ENCODE data around the gene WWC2. TPM values are rescaled to one million over a fixed set of nuclear protein-coding genes. Genes with fewer than 3 reads are reported as not detected.

The WWC2 gene
- total and polyA plus RNA-seq, 2 experiments from 2014 or later = 19.3 to 24.7 TPM

DNA sequence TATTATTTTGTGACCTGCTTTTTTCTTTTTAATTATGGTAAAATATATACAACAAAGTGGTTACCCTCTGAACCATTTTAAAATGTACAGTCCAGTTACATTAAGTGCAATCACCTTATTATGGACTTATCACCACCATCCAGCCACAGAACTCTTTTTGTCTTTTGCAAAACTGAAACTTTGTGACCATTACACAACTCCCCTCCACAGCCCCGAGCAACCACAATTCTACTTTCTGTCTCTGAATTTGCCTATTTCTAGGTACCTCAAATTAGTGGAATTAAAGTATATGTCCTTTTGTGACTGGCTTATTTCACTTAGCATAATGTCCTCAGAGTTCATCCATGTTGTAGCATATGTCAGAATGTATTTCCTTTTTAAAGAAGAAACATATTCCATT lies 39.3 kb upstream of the WWC2 start:
- no peak overlapping the region for H3K4me3 ChIP-seq
- 93% methylated on average over 1 of the region's 1 CpG for WGBS (ENCODE audit: low lambda C conversion rate, missing lambda C conversion rate)
- H3K79me2 ChIP-seq = no peaks in the 10 kb centered on the region
- H4K20me1 ChIP-seq (ENCODE audit: insufficient read depth, poor library complexity, severe bottlenecking) = no peaks in the 10 kb centered on the region
- no peak overlapping the region for H3K4me2 ChIP-seq
- H3K9me2 ChIP-seq (replicated peaks; ENCODE audit: insufficient read depth) = no peaks in the 10 kb centered on the region
- H3K36me3 ChIP-seq (replicated peaks; ENCODE audit: insufficient read depth, low read depth) = no peaks in the 10 kb centered on the region
- no peak for DNase-seq (ENCODE audit: low spot score)
- no peak overlapping the region for H3K27ac ChIP-seq
- H2AFZ ChIP-seq = no peak overlapping the region
- no peaks in the 10 kb centered on the region for H3K9me3 ChIP-seq (ENCODE audit: low read depth)
- no peaks in the 10 kb centered on the region for H3K27me3 ChIP-seq
- TF ChIP-seq CTCF (IDR thresholded peaks at IDR 0.05; ENCODE audit: poor library complexity) (no peak), EZH2phosphoT487 (IDR thresholded peaks at IDR 0.05; ENCODE audit: low read depth, severe bottlenecking, unreplicated experiment) (no peak), EZH2 (IDR thresholded peaks at IDR 0.05; ENCODE audit: borderline replicate concordance) (no peak)
- peaks cover 4% of the 10 kb centered on the region for H3K4me1 ChIP-seq (ENCODE audit: insufficient read depth)

DNA sequence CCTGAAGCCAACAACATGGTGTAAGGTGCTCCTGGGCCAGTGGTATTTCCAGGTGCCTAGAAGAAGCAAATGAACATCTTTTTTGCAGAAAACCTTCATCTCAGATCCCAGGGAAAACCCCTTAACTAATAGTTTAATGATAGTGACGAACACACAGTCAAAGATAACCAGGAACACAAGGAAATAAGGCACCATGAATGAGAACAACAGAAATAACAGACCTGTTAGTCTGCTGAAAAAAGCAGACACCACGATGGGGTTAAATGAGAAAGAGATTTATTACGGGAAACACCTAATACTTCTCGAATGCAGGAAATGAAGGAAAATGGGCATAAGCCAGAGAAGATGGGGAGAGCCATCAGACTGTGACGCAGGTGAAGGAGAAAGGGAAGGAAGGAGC lies 30.6 kb upstream of the WWC2 start:
- DNase-seq (ENCODE audit: low spot score) = no peak
- Histone ChIP-seq H3K27me3 (no peaks in the 10 kb centered on the region), H3K36me3 (replicated peaks; ENCODE audit: insufficient read depth, low read depth) (no peaks in the 10 kb centered on the region), H4K20me1 (ENCODE audit: insufficient read depth, poor library complexity, severe bottlenecking) (no peaks in the 10 kb centered on the region), H3K4me2 (no peak overlapping the region), H3K9me3 (ENCODE audit: low read depth) (no peaks in the 10 kb centered on the region), H2AFZ (no peak overlapping the region), H3K4me1 (ENCODE audit: insufficient read depth) (peaks cover 4% of the 10 kb centered on the region), H3K9me2 (replicated peaks; ENCODE audit: insufficient read depth) (no peaks in the 10 kb centered on the region), H3K79me2 (no peaks in the 10 kb centered on the region), H3K4me3 (no peak overlapping the region), H3K27ac (no peak overlapping the region)
- 93% methylated on average over 5 of the region's 5 CpGs for WGBS (ENCODE audit: low lambda C conversion rate, missing lambda C conversion rate)
- TF ChIP-seq EZH2phosphoT487 (IDR thresholded peaks at IDR 0.05; ENCODE audit: low read depth, severe bottlenecking, unreplicated experiment) = no peak

DNA sequence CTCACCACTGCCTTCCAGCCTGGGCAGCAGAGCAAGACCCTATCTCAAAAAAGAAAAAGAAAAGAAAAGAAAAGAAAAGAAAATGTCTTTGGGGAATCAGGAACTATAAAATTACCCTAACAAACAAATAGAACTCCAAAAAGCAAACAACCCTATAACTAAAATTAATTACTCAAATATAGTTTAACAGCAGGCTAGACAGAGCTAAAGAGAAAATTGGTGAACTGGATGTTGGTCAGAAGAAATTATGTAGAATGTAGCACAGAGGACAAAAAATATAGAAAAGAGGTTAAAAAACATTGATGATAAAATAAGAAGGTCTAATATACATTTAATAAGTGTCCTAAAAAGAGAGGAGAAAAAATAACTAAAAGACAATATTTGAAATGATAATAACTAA lies 27.8 kb upstream of the WWC2 start:
- Histone ChIP-seq H3K4me3 (no peak overlapping the region), H2AFZ (no peak overlapping the region), H3K9me2 (replicated peaks; ENCODE audit: insufficient read depth) (no peaks in the 10 kb centered on the region), H3K36me3 (replicated peaks; ENCODE audit: insufficient read depth, low read depth) (no peaks in the 10 kb centered on the region), H3K9me3 (ENCODE audit: low read depth) (no peaks in the 10 kb centered on the region), H3K27me3 (no peaks in the 10 kb centered on the region), H3K4me2 (no peak overlapping the region), H3K27ac (no peak overlapping the region), H3K79me2 (no peaks in the 10 kb centered on the region), H3K4me1 (ENCODE audit: insufficient read depth) (no peaks in the 10 kb centered on the region), H4K20me1 (ENCODE audit: insufficient read depth, poor library complexity, severe bottlenecking) (no peaks in the 10 kb centered on the region)
- TF ChIP-seq EZH2 (IDR thresholded peaks at IDR 0.05; ENCODE audit: borderline replicate concordance) (no peak), CTCF (IDR thresholded peaks at IDR 0.05; ENCODE audit: poor library complexity) (no peak), EZH2phosphoT487 (IDR thresholded peaks at IDR 0.05; ENCODE audit: low read depth, severe bottlenecking, unreplicated experiment) (no peak)
- DNase-seq (ENCODE audit: low spot score) = no peak

- Histone ChIP-seq H3K4me1 (ENCODE audit: insufficient read depth) (no peaks in the 10 kb centered on the region), H4K20me1 (ENCODE audit: insufficient read depth, poor library complexity, severe bottlenecking) (no peaks in the 10 kb centered on the region), H3K36me3 (replicated peaks; ENCODE audit: insufficient read depth, low read depth) (no peaks in the 10 kb centered on the region), H3K4me3 (no peak overlapping the region), H3K79me2 (no peaks in the 10 kb centered on the region), H3K27me3 (no peaks in the 10 kb centered on the region), H3K27ac (no peak overlapping the region), H3K9me2 (replicated peaks; ENCODE audit: insufficient read depth) (no peaks in the 10 kb centered on the region), H2AFZ (no peak overlapping the region), H3K9me3 (ENCODE audit: low read depth) (no peaks in the 10 kb centered on the region), H3K4me2 (no peak overlapping the region)
- no peak for TF ChIP-seq EZH2 (IDR thresholded peaks at IDR 0.05; ENCODE audit: borderline replicate concordance)
- no peak for TF ChIP-seq CTCF (IDR thresholded peaks at IDR 0.05; ENCODE audit: poor library complexity)
- TF ChIP-seq EZH2phosphoT487 (IDR thresholded peaks at IDR 0.05; ENCODE audit: low read depth, severe bottlenecking, unreplicated experiment) = no peak
- no peak for DNase-seq (ENCODE audit: low spot score)
- 87% methylated on average over 2 of the region's 2 CpGs for WGBS (ENCODE audit: low lambda C conversion rate, missing lambda C conversion rate)
Observed at GRCh38 chr4:183072176-183072575, 26.9 kb upstream of the WWC2 start.
